G401.6 (cell line): ENCODE data around the gene STRADB.
"Not testable (repeated sequence)": the region's sequence is repeated elsewhere in the genome, so short reads cannot be mapped to it uniquely, and the experiment has no call there.

Source experiments
- FAIRE-seq: peaks from 2 replicates; lab custom pipeline; 2012; peaks lifted over from hg19 to GRCh38; lab: Jason Lieb, UNC

Gene STRADB

GRCh38 chr2:201451292-201452057 is at the start of gene STRADB, which contains the start of gene TRAK2:
TSS of gene STRADB (plus strand) at chr2:201451740. CDS start at chr2:201454841, 3,101 bp downstream.
TSS of gene TRAK2 (minus strand) at chr2:201451458. CDS start at chr2:201420507, 30,951 bp downstream.
- FAIRE-seq = peak; percentile 94

DNA sequence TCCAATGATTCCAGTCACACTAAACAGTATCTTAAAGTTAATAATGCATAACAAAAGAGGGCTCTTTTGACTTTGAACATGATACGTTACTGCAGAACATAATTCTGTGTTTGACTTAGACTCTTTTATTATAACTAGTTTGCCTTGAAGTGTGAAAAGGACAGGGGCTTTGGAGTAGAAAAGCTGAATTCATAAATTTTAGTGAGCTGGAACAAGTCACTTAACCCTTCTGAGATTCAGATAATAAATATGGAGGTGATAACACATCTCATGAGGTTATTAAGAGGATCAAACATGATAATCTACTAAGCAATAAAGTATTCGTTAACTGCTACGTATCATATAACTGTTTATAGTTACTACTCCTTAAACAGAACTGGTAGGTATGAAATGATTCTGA is 49.7 kb upstream of the STRADB start:
- no peak for FAIRE-seq

DNA sequence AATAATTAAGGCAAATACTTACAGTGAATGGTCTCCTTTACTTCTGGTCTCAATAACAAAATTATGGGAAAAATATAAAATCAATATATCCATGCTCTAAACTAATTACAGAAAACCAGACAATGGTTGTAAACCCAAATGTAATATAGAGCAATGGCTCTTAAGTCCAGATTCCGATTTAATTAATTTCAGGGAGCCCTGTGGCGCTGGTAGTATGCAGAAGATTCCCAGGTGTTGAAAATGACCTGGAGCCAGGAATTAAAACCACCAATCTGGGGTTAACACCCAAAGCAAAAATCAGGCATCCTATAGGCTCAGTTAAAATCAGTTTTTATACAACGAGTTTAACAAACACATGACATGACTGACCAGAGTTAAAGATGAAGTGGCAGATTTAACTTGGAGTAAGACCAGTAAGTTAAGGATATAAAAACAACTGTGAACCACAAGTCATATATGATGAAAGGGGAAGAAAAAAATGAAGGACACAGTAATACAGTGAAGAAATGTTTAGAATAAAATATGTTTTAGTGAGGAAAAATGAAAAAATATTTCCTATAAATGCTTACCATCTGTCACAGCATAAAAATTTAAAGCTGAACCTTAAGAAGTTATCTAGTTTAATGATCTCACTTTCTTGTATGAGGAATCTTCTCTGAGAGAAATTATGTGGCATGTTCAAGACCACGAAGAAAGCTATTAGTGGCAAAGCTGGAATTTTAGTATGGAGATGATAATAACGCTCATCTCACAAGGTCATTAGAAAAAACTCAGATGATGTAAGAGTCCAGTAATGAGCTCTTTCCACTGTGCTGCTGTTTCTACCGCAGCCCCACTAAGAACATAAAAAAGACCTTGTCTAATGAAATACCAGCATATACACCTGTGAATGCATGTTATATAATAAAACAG is 48.6 kb upstream of the STRADB start:
- FAIRE-seq = peak; percentile 6

DNA sequence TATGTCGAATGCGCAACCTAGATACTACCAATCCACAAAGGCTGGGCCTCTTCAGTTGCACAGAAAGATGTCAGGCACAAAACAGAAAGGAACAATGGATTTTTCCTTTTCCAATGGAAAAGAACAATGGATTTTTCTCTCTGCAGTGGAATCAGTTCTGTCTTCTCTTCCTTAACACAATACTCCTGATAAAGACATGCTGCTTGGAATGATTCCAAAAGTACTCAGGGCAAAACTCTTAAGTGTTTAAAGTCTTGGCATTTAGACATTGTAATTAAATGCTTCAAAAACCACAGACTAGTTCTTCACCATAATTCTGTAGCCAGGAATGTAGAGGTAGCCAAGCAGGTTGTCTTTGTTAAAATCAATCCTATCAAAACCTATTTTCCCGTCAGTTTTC is 47.7 kb upstream of the STRADB start:
- no peak for FAIRE-seq

DNA sequence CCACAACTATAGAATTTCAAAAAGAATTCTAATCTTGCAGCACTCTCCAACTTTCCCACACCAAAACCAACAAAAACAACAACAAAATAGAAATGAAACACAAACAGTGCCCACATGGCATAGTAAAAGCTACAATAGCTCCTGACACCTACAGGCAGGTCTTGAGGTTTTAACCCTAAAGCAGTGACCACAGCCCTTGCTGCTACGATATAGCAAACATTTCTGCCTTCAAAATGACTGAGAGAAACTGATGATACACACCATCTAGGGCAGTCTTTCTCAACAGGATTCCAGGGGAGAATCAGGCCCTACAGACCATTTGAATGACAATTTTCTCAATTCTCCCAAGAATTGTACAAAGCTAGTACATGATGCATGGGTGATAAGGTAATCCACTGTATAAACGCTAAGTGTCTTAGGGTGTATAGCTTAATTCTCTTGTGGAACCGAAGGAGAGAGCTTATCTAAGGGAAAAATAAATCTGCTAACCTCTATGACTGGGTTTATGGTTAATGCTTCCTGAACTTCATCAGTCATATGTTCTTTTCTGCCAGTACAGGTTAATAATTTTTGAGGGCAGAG is 46.8 kb upstream of the STRADB start:
- FAIRE-seq = no peak

DNA sequence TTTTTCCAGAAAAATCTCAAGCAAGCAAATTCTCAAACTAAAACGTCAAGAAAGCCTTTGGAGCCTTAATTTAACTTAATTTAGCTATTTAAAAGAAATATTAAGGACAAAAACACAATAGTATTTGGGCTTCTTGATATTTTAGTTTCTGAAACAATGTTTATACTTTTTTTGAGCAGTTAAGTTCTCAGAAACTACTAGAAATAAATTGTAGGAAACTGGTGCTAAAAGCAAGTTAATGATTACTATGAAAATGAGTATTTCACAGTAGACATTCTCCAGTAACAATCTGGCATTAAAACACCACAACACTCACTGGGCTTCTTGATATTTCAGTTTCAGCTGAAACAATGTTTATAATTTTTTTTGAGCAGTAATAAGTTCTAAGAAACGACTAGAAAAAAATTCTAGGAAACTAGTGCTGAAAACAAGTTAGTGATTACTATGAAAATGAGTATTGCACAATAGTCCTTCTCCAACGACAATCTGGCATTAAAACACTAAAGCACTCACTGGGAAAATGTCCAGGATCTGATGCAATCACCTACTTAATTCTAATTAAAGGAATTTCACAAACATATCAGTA is 45.4 kb upstream of the STRADB start:
- peak; percentile 19 for FAIRE-seq

DNA sequence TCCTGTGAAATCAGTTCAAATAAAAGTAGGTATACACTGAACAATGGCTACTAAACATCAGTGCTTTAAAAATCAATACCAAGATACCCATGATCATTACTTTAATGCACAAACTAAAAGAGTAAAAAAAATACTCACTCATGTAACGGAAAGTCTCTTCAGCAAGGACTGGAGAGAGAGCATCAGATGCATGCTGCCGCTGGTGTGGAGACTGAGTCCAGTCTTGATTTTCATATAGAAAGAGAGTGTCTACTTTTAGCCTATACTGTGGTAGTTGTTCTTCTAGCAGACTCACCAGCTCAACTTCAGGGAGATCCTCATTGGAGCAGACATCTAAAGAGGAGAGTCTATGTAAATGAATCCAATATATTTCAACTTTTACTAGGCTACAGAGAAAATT is 44.3 kb upstream of the STRADB start:
- FAIRE-seq = no peak

GRCh38 chr2:201408931-201409330 is 42.6 kb upstream of the STRADB start:
- peak; percentile 27 for FAIRE-seq

DNA sequence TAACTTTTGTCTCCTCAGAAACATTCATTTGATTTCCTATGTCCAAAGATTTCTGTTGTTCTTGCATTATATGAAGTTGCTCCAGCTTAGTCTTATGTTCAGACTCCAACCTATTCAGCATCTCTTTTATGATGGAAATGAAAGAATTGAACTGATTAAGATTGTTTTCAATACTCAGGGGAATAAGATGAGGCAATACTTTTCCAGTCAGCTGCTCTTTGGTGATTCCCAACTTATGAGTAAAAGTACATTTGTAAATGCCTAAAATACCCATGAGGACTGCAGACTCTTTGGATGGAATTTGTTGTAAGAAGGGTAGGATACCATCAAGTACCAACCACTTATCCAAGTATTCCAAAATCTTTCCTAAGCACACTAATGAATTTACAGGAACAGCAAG is 40.1 kb upstream of the STRADB start:
- no peak for FAIRE-seq

DNA sequence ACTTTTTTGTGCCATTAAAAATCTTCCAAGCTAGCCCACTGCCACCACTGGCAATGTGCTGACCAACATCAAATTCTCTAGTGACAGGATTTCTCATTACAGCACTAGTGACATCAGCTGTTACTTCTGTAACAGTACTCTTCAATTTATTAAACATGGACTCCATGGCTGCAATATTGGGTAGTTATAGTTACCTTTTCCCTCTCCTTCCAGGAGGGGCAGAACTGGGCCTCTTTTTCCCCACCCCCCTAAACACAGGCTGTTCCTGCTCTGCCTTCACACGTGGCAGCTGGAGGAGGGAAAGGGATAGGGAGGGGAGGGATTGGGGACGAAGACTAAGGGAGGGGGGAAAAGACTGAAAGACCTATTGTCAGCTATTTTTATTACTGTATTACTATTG is 38.4 kb upstream of the STRADB start:
- no peak for FAIRE-seq

- no peak for FAIRE-seq
Measured at GRCh38 chr2:201413552-201413951, 38.0 kb upstream of the STRADB start.

DNA sequence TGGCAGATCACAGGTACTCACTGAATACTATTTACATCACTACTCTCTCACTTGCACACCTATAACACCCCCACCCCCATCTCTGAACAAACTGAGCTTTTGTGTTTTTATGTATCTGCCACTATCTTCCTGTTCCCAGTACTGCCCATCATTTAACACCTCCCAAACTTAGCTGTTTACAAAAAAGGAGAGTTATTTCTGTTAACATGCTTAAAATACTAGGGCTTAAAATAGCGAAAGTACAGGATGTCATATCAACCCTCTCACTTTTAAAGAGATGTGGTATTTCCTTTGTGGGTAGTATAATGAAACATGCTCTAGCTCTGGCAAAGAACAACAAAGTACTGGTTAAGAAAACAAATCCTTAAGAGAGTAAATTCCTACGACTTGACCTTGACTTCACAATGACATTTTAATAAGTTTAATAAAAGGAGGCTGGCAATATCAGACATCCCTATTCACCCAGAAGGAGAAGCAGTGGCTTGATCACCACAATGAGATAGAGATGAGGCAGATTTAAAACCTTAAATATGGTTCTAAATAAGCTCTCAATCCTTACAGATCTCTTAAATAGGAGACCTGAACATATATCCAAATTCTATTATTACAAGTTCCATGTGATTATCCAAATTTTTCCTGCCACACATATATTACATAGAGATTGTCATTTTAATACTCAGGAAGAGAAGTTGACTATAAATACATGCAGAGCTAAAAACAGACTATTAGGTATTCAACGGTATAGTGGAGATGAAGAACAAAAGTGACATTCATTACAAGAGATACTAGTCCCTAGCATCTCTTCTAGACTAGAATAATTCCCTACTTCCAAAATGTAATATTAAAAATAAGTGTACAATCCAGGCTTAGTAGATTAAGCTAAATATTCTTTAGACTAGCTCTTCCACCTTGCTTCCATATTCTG is 37.2 kb upstream of the STRADB start:
- FAIRE-seq = no peak

- no peak for FAIRE-seq
Measured at GRCh38 chr2:201415149-201415548, 36.4 kb upstream of the STRADB start.

GRCh38 chr2:201419057-201419635 is 32.4 kb upstream of the STRADB start:
- no peak for FAIRE-seq

GRCh38 chr2:201419986-201420385 is 31.6 kb upstream of the STRADB start:
- FAIRE-seq = no peak

GRCh38 chr2:201420442-201421113 is 31.0 kb upstream of the STRADB start:
- peak; percentile 63 for FAIRE-seq

DNA sequence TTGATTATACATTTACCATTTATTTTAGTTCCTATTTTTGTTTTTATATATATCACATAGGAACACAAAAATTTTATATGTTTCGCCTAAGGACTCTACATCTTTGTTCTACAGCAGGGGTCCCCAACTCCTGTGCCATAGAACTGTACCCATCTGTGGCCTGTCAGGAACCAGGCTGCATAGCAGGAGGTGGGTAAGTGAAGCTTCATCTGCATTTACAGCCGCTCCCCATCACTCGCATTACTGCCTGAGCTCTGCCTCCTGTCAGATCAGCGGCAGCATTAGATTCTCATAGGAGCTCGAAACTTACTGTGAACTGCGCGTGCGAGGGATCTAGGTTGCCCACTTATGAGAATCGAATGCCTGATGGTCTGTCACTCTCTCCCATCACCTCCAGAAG is 25.6 kb upstream of the STRADB start:
- no peak for FAIRE-seq

DNA sequence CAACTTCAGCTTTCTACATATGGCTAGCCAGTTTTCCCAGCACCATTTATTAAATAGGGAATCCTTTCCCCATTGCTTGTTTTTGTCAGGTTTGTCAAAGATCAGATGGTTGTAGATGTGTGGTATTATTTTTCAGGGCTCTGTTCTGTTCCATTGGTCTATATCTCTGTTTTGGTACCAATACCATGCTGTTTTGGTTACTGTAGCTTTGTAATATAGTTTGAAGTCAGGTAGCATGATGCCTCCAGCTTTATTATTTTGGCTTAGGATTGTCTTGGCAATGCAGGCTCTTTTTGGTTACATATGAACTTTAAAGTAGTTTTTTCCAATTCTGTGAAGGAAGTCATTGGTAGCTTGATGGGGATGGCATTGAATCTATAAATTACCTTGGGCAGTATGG is 23.2 kb upstream of the STRADB start:
- not testable (repeated sequence) for FAIRE-seq

- not testable (repeated sequence) for FAIRE-seq
Measured at GRCh38 chr2:201429835-201430234, 21.7 kb upstream of the STRADB start.

DNA sequence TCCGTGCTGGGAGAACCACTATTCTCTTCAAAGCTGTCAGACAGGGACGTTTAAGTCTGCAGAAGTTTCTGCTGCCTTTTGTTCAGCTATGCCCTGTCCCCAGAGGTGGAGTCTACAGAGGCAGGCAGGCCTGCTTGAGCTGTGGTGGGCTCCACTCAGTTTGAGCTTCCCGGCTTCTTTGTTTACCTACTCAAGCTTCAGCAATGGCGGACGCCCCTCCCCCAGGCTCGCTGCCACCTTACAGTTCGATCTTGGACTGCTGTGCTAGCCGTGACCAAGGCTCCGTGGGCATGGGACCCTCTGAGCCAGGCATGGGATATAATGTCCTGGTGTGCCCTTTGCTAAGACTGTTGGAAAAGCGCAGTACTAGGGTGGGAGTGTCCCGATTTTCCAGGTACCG is 21.2 kb upstream of the STRADB start:
- FAIRE-seq = not testable (repeated sequence)
